Loucy (cell line): ENCODE data around the gene UNC5B.

Source experiments
- EZH2phosphoT487 ChIP-seq: fragments of 200-600 bp; IDR thresholded peaks from 2 replicates; pipeline ENCODE4 v1.6.1; 2018; ENCODE audit warnings: antibody characterized with exemption, mild to moderate bottlenecking, moderate library complexity, borderline replicate concordance
- TF ChIP-seq, protein P1 (sequence below): fragments of 200-600 bp; sonication (generic); conservative IDR thresholded peaks from 2 replicates; pipeline ENCODE4 v1.5.1; 2014; ENCODE audit warnings: mild to moderate bottlenecking, antibody characterized with exemption, low read length

DNA sequence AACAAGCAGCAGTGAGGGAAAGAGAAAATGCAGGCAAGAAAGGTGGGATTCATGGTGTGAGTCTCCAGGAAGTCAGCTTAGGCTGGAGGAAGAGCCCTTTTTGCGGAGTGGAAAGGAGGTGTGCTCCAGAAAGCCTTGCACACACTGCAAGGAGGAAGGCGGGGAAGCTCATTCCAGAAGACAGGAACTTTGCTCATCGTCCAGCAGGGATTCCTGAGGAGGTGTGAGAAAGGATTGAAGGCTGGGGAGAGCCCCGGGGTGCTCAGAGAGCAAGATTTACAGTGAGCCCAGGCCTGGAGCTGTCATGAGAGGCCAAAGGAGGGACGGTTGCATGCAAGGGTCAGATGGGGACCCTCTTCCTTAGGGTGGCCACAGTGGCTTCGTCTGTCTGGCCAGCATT is 124.3 kb downstream of the UNC5B start:
- TF ChIP-seq, protein P1, sequence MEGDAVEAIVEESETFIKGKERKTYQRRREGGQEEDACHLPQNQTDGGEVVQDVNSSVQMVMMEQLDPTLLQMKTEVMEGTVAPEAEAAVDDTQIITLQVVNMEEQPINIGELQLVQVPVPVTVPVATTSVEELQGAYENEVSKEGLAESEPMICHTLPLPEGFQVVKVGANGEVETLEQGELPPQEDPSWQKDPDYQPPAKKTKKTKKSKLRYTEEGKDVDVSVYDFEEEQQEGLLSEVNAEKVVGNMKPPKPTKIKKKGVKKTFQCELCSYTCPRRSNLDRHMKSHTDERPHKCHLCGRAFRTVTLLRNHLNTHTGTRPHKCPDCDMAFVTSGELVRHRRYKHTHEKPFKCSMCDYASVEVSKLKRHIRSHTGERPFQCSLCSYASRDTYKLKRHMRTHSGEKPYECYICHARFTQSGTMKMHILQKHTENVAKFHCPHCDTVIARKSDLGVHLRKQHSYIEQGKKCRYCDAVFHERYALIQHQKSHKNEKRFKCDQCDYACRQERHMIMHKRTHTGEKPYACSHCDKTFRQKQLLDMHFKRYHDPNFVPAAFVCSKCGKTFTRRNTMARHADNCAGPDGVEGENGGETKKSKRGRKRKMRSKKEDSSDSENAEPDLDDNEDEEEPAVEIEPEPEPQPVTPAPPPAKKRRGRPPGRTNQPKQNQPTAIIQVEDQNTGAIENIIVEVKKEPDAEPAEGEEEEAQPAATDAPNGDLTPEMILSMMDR: no peak
- TF ChIP-seq EZH2phosphoT487: no peak
